GM19395 (cell line): ENCODE data around the gene TMEM204.

Experiments
- ATAC-seq: cut with Tn5 transposase; IDR thresholded peaks from one replicate; pipeline ENCODE4 v1.9.1; 2021; ENCODE audit warnings: mild to moderate bottlenecking, moderate library complexity; ENCODE audit not compliant: unreplicated experiment

Gene TMEM204

GRCh38 chr16:1533443-1533951, at the start of gene TMEM204:
TMEM204 (plus strand) TSS chr16:1533666; CDS start chr16:1534276, 610 bp downstream.
- ATAC-seq, result no peak

GRCh38 chr16:1485847-1486496, 47.5 kb upstream of the TMEM204 start:
- no peak for ATAC-seq

GRCh38 chr16:1486551-1487390, 46.7 kb upstream of the TMEM204 start:
- ATAC-seq, result no peak

GRCh38 chr16:1487395-1488053, 45.9 kb upstream of the TMEM204 start:
- ATAC-seq, result no peak

- no peak for ATAC-seq
Measured at GRCh38 chr16:1488054-1488601, 45.3 kb upstream of the TMEM204 start.

GRCh38 chr16:1488619-1489018, 44.8 kb upstream of the TMEM204 start, which contains the start of gene PTX4:
PTX4 (minus strand) TSS chr16:1488944; CDS start chr16:1488909, 35 bp downstream.
- no peak for ATAC-seq

GRCh38 chr16:1489077-1489476, 44.4 kb upstream of the TMEM204 start:
- ATAC-seq, result no peak

GRCh38 chr16:1491327-1491726, 42.1 kb upstream of the TMEM204 start:
- ATAC-seq, result no peak

- no peak for ATAC-seq
Measured at GRCh38 chr16:1492082-1492922, 41.2 kb upstream of the TMEM204 start.

GRCh38 chr16:1492923-1493745, 40.3 kb upstream of the TMEM204 start, which contains the start of gene TELO2:
TELO2 (plus strand) TSS chr16:1493360; CDS start chr16:1494282, 922 bp downstream.
- peak; percentile 63 for ATAC-seq

GRCh38 chr16:1493746-1494094, 39.7 kb upstream of the TMEM204 start:
- peak; percentile 9 for ATAC-seq

GRCh38 chr16:1494129-1494640, 39.3 kb upstream of the TMEM204 start:
- ATAC-seq, result no peak

GRCh38 chr16:1494711-1495110, 38.8 kb upstream of the TMEM204 start:
- ATAC-seq, result no peak

GRCh38 chr16:1495211-1495888, 38.1 kb upstream of the TMEM204 start:
- ATAC-seq, result no peak

GRCh38 chr16:1495889-1496262, 37.6 kb upstream of the TMEM204 start:
- ATAC-seq, result no peak

- ATAC-seq, result no peak
Measured at GRCh38 chr16:1496464-1496863, 37.0 kb upstream of the TMEM204 start.

- ATAC-seq, result no peak
Measured at GRCh38 chr16:1497014-1497598, 36.4 kb upstream of the TMEM204 start.
